NOMO-1 treated with dmso at 0.1 percent for 144 hours (cell line): ENCODE results near the gene PLXNA2.
A peak's percentile ranks its signal among the peaks of the same experiment; 100 is the strongest.

Source experiments
- DNase-seq: peaks from one replicate; lab custom pipeline; 2025; ENCODE audit not compliant: unreplicated experiment; lab: John Stamatoyannopoulos, UW

Gene PLXNA2

DNA sequence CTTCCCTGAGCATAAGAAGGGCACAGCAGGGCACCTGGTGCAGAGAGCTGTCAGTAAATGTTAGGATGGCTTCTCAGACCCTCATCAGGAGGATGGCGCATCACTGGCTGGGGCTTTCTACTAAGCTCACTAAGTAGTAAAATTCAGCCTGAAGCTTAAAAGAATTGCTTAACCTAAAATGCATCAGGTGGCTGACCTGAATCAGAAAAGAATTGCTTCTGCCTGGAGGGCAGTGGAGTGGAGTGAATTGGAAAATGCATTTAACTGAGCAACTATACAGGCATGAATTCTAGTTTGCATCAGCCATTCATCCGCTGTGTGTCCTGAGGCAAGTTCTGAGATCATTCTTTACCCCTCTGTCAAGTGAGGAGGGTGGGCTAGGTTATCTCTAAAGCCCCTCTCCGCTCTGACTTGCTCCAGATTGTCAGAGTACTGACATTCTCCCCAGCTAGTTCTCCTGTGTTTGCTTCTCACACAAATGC lies 191.2 kb downstream of the PLXNA2 start:
- DNase-seq, result no peak

DNA sequence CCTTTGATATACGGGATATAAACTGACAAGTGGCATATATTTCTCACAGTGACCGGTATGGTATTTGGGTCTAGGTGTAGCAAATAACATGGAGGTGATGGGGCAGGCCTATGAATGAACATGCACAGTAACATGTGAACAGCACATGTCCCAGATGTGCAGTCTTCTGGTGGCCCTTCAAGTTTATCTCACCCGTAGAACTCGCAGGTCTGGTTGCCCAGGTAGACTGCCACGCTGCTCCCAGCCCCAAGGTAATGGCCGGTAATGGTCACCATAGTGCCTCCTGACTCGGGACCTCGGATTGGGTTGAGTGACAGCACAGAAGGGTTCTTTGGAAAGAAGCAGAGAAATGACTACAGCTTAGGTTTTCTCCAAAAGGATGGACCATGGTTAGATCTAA lies 192.0 kb downstream of the PLXNA2 start:
- DNase-seq, result no peak

- DNase-seq, result no peak
These were observed 192.5 kb downstream of the PLXNA2 start for GRCh38 chr1:208051651-208052050.

DNA sequence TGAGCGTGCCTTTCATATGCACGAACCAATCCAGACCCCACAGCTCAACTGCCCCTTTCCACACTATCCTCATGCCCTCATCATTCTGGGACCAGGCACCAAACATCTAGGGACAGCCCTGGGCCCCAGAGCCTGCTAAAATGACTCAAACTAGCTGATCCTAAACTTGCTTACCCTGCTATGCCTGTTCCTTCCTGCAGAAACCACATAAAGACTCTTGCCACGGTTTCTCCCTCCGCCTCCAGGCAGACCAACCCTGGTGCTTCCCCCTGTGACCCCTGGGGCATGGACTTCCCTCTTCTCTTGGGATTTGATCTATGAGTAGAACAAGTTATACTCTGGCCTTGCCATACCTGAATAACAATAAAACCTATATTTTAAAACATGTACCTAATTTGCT lies 195.3 kb downstream of the PLXNA2 start:
- peak; percentile 2 for DNase-seq

DNA sequence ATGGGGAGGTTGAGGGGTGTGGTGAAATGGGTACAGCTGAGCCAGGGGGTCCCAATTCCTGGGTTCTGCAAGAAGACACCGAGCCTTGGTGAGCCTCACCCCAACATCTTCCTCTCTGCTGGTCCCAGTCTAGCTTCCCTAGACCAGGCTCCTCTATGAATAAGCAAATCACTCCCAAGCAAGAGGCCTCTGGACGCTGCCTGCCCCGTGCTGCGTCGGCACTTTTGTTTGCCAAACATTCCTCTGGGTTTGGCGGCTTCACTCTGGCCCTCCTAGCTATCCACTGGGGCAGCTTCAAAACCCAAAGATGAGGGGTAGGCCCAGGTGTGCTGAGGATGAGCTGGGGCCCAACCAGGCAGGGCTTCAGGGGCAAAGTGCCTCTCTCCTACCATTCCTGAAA lies 196.2 kb downstream of the PLXNA2 start:
- no peak for DNase-seq

GRCh38 chr1:208047476-208047934 lies 196.7 kb downstream of the PLXNA2 start:
- no peak for DNase-seq

DNA sequence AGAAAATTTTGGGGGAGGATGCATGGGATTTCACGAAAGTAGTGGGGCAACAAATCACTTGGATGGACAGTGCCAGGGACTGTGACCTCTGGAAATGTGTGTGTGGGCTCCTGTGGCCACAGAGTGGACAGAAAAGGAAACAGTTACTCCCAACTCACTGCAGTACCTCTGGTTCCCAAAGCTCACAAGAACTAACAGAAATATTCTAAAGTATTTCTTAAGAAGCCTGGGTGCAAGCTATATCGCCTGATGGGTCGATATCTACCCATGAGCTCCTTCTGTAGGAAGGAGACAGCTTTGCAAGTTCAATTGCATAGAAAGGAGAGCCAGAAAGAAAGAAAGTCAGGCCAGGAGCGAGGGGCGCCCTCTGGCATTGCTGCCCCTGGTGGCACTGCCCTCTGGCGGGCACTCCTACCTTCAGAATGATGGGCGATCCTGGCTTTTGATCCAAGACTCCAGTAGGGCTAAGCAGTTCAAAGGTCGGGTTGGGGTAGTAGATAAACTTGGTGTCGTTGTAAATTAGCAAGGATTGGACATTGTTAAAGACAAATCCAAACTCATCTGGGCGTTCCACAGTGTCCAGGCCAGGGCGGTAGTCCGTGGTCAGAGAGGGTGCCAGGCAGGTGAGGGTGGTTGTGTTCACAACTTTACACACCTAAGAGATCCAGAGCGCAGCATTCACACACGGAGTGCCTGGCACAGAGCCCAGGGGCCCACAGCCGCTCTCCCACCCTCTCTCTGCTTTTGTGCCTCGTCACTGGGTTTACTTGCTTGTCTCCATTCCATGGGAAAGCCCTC lies 198.5 kb downstream of the PLXNA2 start:
- DNase-seq, result no peak

DNA sequence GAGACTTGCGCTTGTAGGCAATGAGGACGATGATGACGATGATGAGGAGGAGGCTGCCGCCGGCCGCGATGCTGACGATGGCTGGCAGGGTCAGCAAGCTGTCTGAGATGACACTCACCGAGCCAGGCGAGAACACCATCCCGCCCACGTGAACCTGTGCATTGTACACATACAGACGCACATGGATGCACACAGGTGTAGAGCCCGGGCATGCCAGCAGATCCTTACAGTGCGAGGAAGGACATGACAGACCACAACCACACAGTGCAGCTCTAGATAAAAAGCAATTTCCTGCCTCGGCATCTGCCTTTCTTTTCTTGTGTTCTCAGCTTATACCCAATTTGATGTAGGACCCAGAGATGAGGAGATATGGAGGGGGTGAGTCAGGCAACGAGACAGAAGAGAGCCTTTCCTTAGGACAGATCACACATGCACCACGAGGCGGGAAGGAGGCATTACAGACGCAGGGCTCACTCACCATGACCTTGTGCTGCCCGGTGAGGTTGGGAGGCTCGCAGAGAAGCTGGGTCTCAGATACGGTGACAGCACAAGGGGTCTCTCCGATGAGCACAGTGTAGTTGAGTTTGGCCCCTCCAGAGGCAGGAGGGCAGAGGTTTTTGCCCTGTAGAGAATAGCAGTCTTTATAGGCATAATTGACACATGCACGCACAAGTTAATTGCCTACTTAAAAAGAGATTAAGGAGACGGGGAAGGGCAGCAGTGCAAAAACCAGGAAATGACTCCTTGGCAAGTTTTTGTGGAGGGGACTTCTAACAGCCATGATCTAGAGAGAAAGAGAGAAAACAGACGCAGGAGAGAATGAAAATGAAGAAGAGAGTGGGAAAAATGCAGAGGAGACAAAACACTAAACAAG lies 199.4 kb downstream of the PLXNA2 start:
- no peak for DNase-seq

DNA sequence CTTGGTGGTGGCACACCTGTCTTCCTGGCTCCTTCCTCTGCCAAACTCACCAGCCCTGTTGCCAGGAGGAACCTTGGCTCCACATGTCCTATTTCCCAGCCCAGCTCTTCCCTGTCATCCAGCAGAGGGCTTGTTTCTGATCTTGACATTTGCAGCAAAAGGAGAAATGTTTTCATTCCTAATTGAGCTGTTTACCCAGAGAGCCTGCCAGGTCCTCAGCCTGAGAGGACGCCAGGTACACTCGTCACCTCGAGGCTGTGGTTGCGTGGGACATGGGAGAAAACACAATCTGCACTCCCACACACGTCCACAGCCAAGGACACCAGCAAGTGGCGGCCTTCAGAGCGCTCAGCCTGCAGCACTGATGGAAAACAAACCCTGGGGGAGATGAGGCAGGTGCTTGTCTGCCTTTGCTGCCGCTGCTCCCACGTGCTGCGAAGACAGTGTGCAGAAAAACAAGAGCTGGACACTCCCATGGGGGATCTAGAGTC lies 200.4 kb downstream of the PLXNA2 start:
- no peak for DNase-seq

- DNase-seq, result no peak
These were observed 201.3 kb downstream of the PLXNA2 start for GRCh38 chr1:208042868-208043267.

DNA sequence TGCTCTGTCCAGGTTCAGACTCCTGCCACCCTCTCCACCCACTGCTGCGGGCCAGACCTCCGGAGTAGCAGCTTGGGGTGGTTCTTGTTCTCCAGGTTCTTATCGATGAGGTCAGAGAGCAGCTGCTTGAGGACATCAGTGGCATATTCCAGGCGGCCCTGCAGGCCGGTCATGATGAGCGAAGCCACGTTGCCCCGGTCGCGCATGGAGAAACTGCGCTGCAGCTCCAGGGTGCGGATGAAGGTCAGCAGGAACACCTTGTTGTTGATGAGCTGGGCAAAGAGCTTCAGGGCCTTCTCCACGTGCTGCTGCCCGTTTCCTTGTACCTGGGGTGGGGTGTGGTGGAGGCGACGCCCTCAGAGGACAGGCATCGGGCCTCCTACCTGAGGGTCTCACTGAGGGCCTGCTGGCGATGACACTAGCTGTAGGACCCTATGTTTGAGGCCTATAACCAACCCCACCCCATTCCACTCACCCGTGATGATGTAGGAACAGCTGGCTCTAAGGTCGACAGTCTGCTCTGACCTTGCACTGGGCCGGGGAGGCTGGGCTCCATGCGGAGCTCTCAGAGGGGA lies 202.1 kb downstream of the PLXNA2 start:
- no peak for DNase-seq

GRCh38 chr1:208041505-208041904 lies 202.7 kb downstream of the PLXNA2 start:
- no peak for DNase-seq

DNA sequence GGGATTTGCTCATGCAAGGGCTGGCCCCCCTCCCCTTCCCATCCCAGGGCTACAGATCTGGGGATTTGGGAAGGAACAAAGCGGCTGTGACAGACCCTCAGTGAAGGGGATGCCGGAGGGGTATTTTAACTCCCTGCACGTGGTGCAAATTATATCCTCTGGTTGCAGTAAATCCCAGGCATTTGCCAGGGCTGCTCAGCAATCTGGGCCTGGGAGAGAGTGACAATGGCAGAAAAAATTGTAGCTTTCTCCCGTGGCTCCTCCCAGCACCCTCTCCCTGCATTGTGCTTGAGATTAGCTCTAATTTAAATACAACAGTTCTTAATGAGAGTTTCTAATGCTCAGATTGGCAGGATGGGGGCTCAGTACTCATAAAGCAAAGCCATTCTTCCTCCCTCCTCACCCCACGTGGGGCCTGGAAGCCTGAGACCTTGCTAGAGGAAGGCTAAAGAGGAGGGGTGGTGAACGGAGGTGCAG lies 203.3 kb downstream of the PLXNA2 start:
- DNase-seq, result no peak

GRCh38 chr1:208039536-208040332 lies 204.4 kb downstream of the PLXNA2 start:
- no peak for DNase-seq

GRCh38 chr1:208038303-208038702 lies 205.9 kb downstream of the PLXNA2 start:
- no peak for DNase-seq

DNA sequence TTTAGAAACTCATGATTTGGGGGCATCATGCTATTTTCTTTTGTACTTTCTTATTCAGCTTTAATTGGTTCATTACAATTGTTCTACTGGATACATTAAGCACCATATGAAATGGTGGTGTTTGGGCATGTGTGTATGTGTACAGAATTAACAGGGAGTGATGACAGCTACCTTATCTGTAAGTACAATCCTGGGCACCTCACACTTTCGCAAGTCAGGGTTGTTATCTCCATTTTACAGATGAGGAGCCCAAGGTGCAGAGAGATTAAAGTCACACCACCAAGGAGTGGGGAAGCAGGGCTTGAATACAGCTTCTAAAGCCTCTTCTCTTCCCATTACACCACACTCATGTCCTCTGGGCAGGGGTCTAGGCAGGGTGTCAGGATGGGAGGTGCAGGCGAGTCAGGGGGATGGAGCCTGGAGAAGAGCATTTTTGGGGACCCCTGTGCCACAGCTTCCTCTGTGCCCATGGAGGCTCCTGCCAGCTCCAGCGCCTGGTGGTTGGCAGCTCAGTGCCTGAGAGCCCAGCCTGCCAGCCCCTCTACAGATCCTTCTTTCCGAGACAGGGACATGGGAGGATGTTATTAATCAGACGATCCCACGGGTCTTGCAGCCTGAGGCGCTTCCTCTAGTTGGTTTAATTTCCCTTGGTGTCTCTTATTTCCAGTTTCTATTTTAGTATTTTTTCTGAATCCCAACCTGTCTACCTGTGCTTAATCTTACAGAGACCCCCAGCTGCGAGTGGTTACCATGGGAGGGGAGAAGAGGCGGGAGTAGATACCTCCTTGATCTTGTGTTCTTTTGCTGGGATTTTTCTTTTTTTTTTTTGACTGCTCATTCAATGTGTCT lies 207.0 kb downstream of the PLXNA2 start:
- DNase-seq, result no peak

- DNase-seq, result no peak
These were observed 207.9 kb downstream of the PLXNA2 start for GRCh38 chr1:208036106-208036808.

DNA sequence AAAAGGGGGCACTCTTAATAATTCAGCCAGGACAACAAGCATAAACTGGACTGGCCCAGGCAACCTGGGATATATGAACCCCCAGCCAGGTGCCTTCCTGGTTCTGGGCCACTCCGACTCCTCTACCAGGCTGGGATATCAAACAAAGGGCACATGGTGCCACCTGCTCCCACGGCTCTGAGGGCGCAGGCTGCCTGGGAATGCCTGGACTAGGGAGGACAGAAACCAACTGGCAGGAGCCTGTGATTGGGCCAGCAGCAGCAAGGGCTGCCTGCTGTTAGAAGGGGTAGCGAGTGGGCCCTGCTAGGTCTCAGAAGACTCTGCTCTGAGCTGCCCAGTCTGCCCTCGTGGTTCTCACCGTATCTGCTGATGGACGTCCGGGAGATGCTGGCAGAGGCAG lies 210.0 kb downstream of the PLXNA2 start:
- DNase-seq, result no peak

- DNase-seq, result no peak
These were observed 210.9 kb downstream of the PLXNA2 start for GRCh38 chr1:208033236-208033635.
